GM23248 (cell line): ENCODE measurements around the gene MOSPD3. TPM values are rescaled to one million over a fixed set of nuclear protein-coding genes. Genes with fewer than 3 reads are reported as not detected.

Experiments used
- DNase-seq: peaks from one replicate; pipeline ENCODE4 v3.0.0-alpha.2; 2015
- H2AFZ ChIP-seq: fragments of 200-600 bp; sonication (generic); 2 replicates; pipeline ENCODE4 v1.6.1; 2016; ENCODE audit warnings: antibody characterized with exemption
- H3F3A ChIP-seq: fragments of 200-600 bp; sonication (generic); 2 replicates; pipeline ENCODE4 v1.6.1; 2016; ENCODE audit warnings: mild to moderate bottlenecking, antibody characterized with exemption, mixed run types; ENCODE audit not compliant: insufficient read depth
- H3K27ac ChIP-seq: fragments of 200-600 bp; sonication (generic); 2 replicates; pipeline ENCODE4 v1.5.1; 2016; ENCODE audit warnings: mild to moderate bottlenecking
- H3K27me3 ChIP-seq: fragments of 200-600 bp; sonication (generic); replicated peaks from 2 replicates; pipeline ENCODE4 v1.6.1; 2016; ENCODE audit warnings: mild to moderate bottlenecking; ENCODE audit not compliant: insufficient read depth
- H3K36me3 ChIP-seq: fragments of 200-600 bp; sonication (generic); 2 replicates; pipeline ENCODE4 v1.6.1; 2016; ENCODE audit warnings: low read depth, mild to moderate bottlenecking
- H3K4me1 ChIP-seq: fragments of 200-600 bp; sonication (generic); 2 replicates; pipeline ENCODE4 v1.6.1; 2016; ENCODE audit warnings: mild to moderate bottlenecking; ENCODE audit not compliant: insufficient read depth
- H3K4me2 ChIP-seq: fragments of 200-600 bp; sonication (generic); one replicate; pipeline ENCODE4 v1.6.1; 2016; ENCODE audit warnings: mild to moderate bottlenecking; ENCODE audit not compliant: unreplicated experiment
- H3K4me3 ChIP-seq: fragments of 200-600 bp; sonication (generic); 2 replicates; pipeline ENCODE4 v1.5.1; 2016; ENCODE audit warnings: mild to moderate bottlenecking
- H3K79me2 ChIP-seq: fragments of 200-600 bp; sonication (generic); 2 replicates; pipeline ENCODE4 v1.6.1; 2016; ENCODE audit warnings: mild to moderate bottlenecking; ENCODE audit not compliant: insufficient read depth
- H3K9ac ChIP-seq: fragments of 200-600 bp; sonication (generic); 2 replicates; pipeline ENCODE4 v1.6.1; 2016; ENCODE audit warnings: mild to moderate bottlenecking
- H3K9me2 ChIP-seq: fragments of 200-600 bp; sonication (generic); 2 replicates; pipeline ENCODE4 v1.6.1; 2016; ENCODE audit warnings: mixed run types, mild to moderate bottlenecking, moderate library complexity; ENCODE audit not compliant: insufficient read depth
- H3K9me3 ChIP-seq: fragments of 200-600 bp; sonication (generic); one replicate; pipeline ENCODE4 v1.6.1; 2017; ENCODE audit warnings: low read depth
- H4K20me1 ChIP-seq: fragments of 200-600 bp; sonication (generic); 2 replicates; pipeline ENCODE4 v1.6.0; 2016; ENCODE audit not compliant: insufficient read depth
- EZH2 ChIP-seq: fragments of 200-600 bp; sonication (generic); IDR thresholded peaks from 2 replicates; pipeline ENCODE4 v1.6.1; 2018; ENCODE audit warnings: antibody characterized with exemption, mild to moderate bottlenecking; ENCODE audit not compliant: insufficient read depth, poor library complexity, severe bottlenecking
- EZH2phosphoT487 ChIP-seq: fragments of 200-600 bp; sonication (generic); IDR thresholded peaks from 2 replicates; pipeline ENCODE4 v1.6.1; 2018; ENCODE audit warnings: antibody characterized with exemption, moderate library complexity, mild to moderate bottlenecking, low read depth; ENCODE audit not compliant: insufficient read depth
- WGBS, 2 experiments: methylation state at CpG; one replicate each; pipeline ENCODE4 v1.1.6; 2015 to 2017; ENCODE audit warnings: low lambda C conversion rate in 2 of 2, low coverage in 1 of 2; ENCODE audit errors: missing lambda C conversion rate in 2 of 2; 5-methylcytosine and 5-hydroxymethylcytosine counted together
- in situ Hi-C: fragments of 300-500 bp; cut with MboI; formaldehyde crosslinking; loops from 2 replicates; pipeline ENCODE4 v1.15.0; 2020
- polyA plus RNA-seq: library from polyadenylated mRNA; unstranded; fragments of >200 nt; fragmentation: Nextera tagmentation; extraction: Ambion mirVana; gene quantifications from 2 replicates; pipeline ENCODE4 v1.2.1, GENCODE V29; 2016
- total RNA-seq: library from RNA; depleted of rRNA; stranded (reverse); fragments of >200 nt; shearing (Covaris generic); gene quantifications from 2 replicates; pipeline ENCODE4 v1.2.3, GENCODE V29; 2014

MOSPD3 gene
- total and polyA plus RNA-seq, 2 experiments from 2014 or later = 17.5 to 26.5 TPM

DNA sequence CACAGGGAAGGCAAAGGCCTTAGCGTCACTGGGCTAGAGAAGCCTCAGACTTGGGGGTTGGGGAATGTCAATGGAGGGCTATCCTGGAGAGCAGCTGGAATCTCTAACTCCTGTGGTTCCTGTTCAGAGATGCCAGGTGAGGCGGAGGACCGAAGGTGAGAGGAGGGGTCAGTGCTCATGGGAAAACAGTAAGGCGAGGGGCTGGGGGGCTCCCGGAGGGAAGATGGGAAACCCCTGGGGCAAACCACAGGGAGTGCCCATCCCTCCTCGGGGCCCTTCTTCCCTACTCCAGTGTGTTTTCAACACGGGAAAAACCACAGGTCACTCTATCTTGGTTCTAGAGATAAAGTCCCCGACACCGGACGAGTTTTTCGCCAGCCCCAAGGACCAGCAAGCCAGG lies 29.7 kb upstream of the MOSPD3 start:
- no peak overlapping the region for H3K9ac ChIP-seq
- 0 out of 2 replicates have a peak, but pooled peaks cover 3% of the 10 kb centered on the region for H3K36me3 ChIP-seq
- no peak overlapping the region for H3K4me3 ChIP-seq
- H3K9me3 ChIP-seq = no peaks in the 10 kb centered on the region
- no peaks in the 10 kb centered on the region; the same call in 1 of the 2 replicates for H4K20me1 ChIP-seq
- no peak overlapping the region for H2AFZ ChIP-seq
- no peak for DNase-seq
- H3K4me2 ChIP-seq = no peak overlapping the region
- no peaks in the 10 kb centered on the region for H3F3A ChIP-seq
- in situ Hi-C loops = no loop called here
- 0 out of 2 replicates have a peak, but pooled peaks cover 5% of the 10 kb centered on the region for H3K4me1 ChIP-seq
- H3K9me2 ChIP-seq = no peaks in the 10 kb centered on the region
- WGBS, 2 experiments = 80% methylated on average over 11 of the region's 11 CpGs
- H3K27ac ChIP-seq = no peak overlapping the region
- H3K79me2 ChIP-seq = peaks cover 20% of the 10 kb centered on the region
- TF ChIP-seq EZH2 = no peak
- no peak for TF ChIP-seq EZH2phosphoT487
- no peaks in the 10 kb centered on the region for H3K27me3 ChIP-seq

- DNase-seq = no peak
- H3K79me2 ChIP-seq = peaks cover 20% of the 10 kb centered on the region
- no peak overlapping the region for H3K27ac ChIP-seq
- no peak overlapping the region for H3K4me3 ChIP-seq
- in situ Hi-C loops = no loop called here
- H3K4me2 ChIP-seq = no peak overlapping the region
- no peak for TF ChIP-seq EZH2phosphoT487
- H2AFZ ChIP-seq = no peak overlapping the region
- no peaks in the 10 kb centered on the region for H3K27me3 ChIP-seq
- 0 out of 2 replicates have a peak, but pooled peaks cover 5% of the 10 kb centered on the region for H3K4me1 ChIP-seq
- no peaks in the 10 kb centered on the region for H3F3A ChIP-seq
- H3K9me2 ChIP-seq = no peaks in the 10 kb centered on the region
- H3K9me3 ChIP-seq = no peaks in the 10 kb centered on the region
- 0 out of 2 replicates have a peak, but pooled peaks cover 3% of the 10 kb centered on the region for H3K36me3 ChIP-seq
- WGBS, 2 experiments = 83 to 84% methylated on average over 23 of the region's 23 CpGs
- no peak overlapping the region for H3K9ac ChIP-seq
- no peaks in the 10 kb centered on the region; the same call in 1 of the 2 replicates for H4K20me1 ChIP-seq
These were observed 28.9 kb upstream of the MOSPD3 start for GRCh38 chr7:100583132-100584053.

DNA sequence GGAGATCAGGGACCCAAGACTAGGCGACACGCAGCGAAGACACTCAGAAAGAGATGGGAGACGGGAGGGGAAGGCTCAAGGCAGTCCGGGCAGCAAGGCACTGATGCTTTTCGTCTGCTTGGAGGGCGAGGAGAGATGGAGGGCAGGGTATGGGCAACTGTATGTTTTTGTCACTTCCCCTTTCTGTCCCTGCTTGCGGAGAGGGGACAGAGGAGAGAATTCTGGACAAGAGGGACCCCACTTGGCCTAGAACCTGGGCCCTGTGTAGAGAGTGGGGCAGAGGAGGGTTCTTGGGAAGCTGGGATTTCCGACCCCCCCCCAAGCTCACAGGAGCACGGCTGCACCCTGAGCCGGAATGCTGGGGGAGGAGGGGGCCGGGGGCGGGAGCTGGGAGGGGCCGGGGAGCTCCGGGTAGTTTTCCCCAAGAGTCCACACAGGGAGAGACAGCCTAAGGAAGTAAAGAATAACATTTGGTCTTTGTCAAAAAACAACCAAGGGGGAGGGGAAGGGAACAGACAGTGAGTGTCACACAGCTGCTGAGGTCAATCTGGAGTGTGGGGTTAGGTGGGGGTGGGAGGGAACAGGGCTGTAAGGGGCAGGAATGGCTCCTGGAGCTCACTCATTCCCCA lies 28.2 kb upstream of the MOSPD3 start:
- Histone ChIP-seq H3K9me2 (no peaks in the 10 kb centered on the region), H3K27me3 (no peaks in the 10 kb centered on the region), H3K27ac (no peak overlapping the region), H3K36me3 (0 out of 2 replicates have a peak, but pooled peaks cover 3% of the 10 kb centered on the region), H3K79me2 (peaks cover 20% of the 10 kb centered on the region), H3K4me3 (peak overlapping the region; percentile 93; the same call in 1 of the 2 replicates), H3K9ac (peak overlapping the region; percentile 90; the same call in 1 of the 2 replicates), H3K4me1 (0 out of 2 replicates have a peak, but pooled peaks cover 5% of the 10 kb centered on the region), H3K9me3 (no peaks in the 10 kb centered on the region), H3F3A (no peaks in the 10 kb centered on the region), H2AFZ (no peak overlapping the region), H4K20me1 (no peaks in the 10 kb centered on the region; the same call in 1 of the 2 replicates), H3K4me2 (peak overlapping the region; percentile 91)
- in situ Hi-C loops = no loop called here
- no peak for DNase-seq
- no peak for TF ChIP-seq EZH2
- TF ChIP-seq EZH2phosphoT487 = no peak
- WGBS, 2 experiments = 66 to 91% methylated on average over 8 to 15 of the region's 15 CpGs

DNA sequence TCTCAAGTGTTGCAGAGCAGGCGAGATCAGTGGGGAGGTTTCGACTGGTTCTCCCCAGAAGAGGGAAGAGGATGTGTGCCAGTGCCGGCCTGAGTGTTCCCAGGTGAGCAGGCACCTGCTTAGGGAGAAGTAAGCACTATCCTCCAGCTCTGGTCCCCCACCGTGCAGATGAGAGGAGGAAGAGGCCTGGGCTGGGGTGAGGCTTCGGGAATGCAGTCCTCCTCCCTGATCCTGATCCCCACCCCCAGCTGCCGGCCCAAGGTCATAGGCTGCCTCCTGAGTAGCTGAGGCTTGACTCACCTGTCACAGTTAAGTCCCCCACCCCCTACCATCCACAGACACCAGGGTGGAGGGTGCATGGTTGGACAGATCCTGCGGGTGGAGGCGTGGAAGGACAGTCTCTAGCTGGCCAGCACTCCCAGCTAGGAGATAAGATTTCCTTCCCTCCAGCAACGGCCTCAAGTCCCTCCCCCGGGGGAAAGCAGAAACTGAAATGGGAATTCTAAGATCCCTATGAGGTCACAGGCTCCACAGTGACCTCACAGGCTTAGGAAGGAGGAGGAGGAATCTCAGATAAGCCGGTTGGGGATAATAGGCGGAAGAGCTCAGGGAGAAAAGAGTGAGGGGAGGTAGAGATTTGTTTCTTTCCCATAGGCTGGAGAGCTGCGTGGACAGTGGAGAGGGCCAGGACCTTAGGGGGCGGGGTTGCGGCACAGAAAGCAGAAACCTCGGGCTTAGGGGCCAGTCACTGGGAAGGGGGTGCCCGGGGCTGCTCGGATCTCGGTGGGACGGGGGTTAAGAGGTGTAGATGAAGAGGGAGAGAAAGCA lies 27.4 kb upstream of the MOSPD3 start:
- in situ Hi-C loops = no loop called here
- Histone ChIP-seq H3K4me2 (peak overlapping the region; percentile 91), H3F3A (no peaks in the 10 kb centered on the region), H3K4me1 (0 out of 2 replicates have a peak, but pooled peaks cover 5% of the 10 kb centered on the region), H3K36me3 (0 out of 2 replicates have a peak, but pooled peaks cover 3% of the 10 kb centered on the region), H3K27ac (peak overlapping the region; percentile 62), H3K79me2 (peaks cover 20% of the 10 kb centered on the region), H3K4me3 (peak overlapping the region; percentile 93), H3K9me3 (no peaks in the 10 kb centered on the region), H2AFZ (peak overlapping the region; percentile 55), H4K20me1 (no peaks in the 10 kb centered on the region; the same call in 1 of the 2 replicates), H3K9me2 (no peaks in the 10 kb centered on the region), H3K9ac (peak overlapping the region; percentile 90), H3K27me3 (no peaks in the 10 kb centered on the region)
- 10 to 11% methylated on average over 20 of the region's 20 CpGs for WGBS, 2 experiments
- TF ChIP-seq EZH2phosphoT487 (no peak), EZH2 (no peak)
- peak; percentile 75 for DNase-seq
